WERI-Rb-1 (cell line): ENCODE measurements around the gene MAP4K4.

Experiments
- DNase-seq: peaks from one replicate; pipeline ENCODE4 v3.0.0-alpha.2; 2020
- H3K27ac ChIP-seq: fragments of 250-450 bp; sonication (Bioruptor Pico); 2 replicates; pipeline ENCODE4 v1.5.1; 2020; ENCODE audit warnings: mild to moderate bottlenecking, moderate library complexity
- H3K27me3 ChIP-seq: fragments of 250-450 bp; sonication (Bioruptor Pico); 2 replicates; pipeline ENCODE4 v1.5.1; 2021; ENCODE audit warnings: mild to moderate bottlenecking, low read depth, moderate library complexity; ENCODE audit not compliant: insufficient read depth, severe bottlenecking
- H3K36me3 ChIP-seq: fragments of 250-450 bp; sonication (Bioruptor Pico); 2 replicates; pipeline ENCODE4 v1.5.1; 2020; ENCODE audit warnings: mild to moderate bottlenecking, moderate library complexity
- H3K4me3 ChIP-seq: 2 replicates; pipeline ENCODE4 v1.5.1; 2011; ENCODE audit warnings: low read depth, mild to moderate bottlenecking, control low read depth, low read length
- H3K9me3 ChIP-seq: fragments of 250-450 bp; sonication (Bioruptor Pico); 2 replicates; pipeline ENCODE4 v1.5.1; 2021; ENCODE audit warnings: mild to moderate bottlenecking, moderate library complexity; ENCODE audit not compliant: severe bottlenecking
- TF ChIP-seq, protein P1 (sequence below): IDR thresholded peaks from 2 replicates; pipeline ENCODE4 v1.5.1; 2011; ENCODE audit warnings: low read depth, mild to moderate bottlenecking, control low read depth, inconsistent platforms, low read length

Gene MAP4K4

DNA sequence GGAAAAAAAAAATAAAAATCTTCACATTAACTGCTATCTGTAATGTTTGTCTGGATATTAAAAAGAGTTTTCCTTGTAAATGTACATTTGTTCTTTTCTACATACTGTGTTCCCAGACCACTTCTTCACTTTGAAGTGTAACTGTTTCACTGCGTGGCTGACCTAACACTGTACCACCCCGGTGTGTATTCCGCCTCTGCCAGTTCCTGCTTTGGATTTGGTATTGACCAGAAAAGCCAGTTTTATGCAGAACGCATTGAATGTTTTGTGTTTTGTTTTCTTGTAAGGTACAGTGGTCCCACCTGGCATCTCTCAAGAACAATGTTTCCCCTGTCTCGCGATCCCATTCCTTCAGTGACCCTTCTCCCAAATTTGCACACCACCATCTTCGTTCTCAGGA, 166.0 kb downstream of the MAP4K4 start:
- no peak for DNase-seq
- H3K27me3 ChIP-seq: no peaks in the 10 kb centered on the region
- H3K27ac ChIP-seq: no peak overlapping the region
- TF ChIP-seq, protein P1, sequence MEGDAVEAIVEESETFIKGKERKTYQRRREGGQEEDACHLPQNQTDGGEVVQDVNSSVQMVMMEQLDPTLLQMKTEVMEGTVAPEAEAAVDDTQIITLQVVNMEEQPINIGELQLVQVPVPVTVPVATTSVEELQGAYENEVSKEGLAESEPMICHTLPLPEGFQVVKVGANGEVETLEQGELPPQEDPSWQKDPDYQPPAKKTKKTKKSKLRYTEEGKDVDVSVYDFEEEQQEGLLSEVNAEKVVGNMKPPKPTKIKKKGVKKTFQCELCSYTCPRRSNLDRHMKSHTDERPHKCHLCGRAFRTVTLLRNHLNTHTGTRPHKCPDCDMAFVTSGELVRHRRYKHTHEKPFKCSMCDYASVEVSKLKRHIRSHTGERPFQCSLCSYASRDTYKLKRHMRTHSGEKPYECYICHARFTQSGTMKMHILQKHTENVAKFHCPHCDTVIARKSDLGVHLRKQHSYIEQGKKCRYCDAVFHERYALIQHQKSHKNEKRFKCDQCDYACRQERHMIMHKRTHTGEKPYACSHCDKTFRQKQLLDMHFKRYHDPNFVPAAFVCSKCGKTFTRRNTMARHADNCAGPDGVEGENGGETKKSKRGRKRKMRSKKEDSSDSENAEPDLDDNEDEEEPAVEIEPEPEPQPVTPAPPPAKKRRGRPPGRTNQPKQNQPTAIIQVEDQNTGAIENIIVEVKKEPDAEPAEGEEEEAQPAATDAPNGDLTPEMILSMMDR: no peak
- H3K36me3 ChIP-seq: peaks cover 82% of the 10 kb centered on the region
- no peaks in the 10 kb centered on the region for H3K9me3 ChIP-seq
- no peak overlapping the region for H3K4me3 ChIP-seq

DNA sequence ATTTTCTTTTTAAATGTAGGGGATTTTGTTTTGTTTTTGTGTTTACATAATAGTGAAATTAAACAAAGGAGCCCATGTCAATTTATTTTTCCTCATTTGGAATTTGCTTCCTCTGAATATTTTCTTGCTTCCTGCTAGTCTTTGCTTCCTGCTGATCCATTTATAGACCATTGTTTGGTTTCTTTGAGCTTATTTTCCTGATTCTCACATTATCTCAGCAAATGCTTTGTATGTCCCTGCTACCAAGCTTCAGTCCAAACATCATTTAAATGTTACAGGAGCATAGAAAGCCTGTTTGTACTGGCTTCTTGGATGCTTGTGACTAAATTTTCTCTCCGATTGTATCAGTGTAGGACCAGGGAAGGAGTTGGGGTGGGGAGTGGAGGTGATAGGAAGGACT, 166.9 kb downstream of the MAP4K4 start:
- H3K27me3 ChIP-seq: no peaks in the 10 kb centered on the region
- no peaks in the 10 kb centered on the region for H3K9me3 ChIP-seq
- TF ChIP-seq, protein P1: no peak
- H3K36me3 ChIP-seq: peaks cover 81% of the 10 kb centered on the region
- no peak overlapping the region for H3K27ac ChIP-seq
- H3K4me3 ChIP-seq: no peak overlapping the region
- no peak for DNase-seq

DNA sequence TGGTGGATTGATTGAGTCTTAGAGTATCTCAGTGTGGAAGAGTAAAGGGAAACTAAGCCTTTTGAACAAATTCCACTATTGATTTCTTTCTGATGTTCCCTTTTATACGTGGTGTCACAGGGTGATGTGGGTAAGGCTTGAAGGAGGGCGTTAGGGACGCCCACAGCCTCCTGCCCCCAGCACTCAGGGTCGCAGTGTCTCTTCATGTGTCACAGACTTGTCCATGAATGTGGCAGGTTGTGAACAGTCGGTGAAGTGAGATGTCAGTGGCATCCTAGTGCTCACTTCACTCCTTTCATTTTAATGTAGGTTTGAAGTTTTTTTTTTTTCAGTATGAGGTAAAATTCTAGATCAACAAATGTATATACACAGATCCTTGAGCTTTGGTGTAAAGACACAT, 171.0 kb downstream of the MAP4K4 start:
- Histone ChIP-seq H3K4me3 (no peak overlapping the region), H3K27ac (no peak overlapping the region), H3K9me3 (no peaks in the 10 kb centered on the region), H3K36me3 (peaks cover 88% of the 10 kb centered on the region), H3K27me3 (no peaks in the 10 kb centered on the region)
- TF ChIP-seq, protein P1: no peak
- no peak for DNase-seq

DNA sequence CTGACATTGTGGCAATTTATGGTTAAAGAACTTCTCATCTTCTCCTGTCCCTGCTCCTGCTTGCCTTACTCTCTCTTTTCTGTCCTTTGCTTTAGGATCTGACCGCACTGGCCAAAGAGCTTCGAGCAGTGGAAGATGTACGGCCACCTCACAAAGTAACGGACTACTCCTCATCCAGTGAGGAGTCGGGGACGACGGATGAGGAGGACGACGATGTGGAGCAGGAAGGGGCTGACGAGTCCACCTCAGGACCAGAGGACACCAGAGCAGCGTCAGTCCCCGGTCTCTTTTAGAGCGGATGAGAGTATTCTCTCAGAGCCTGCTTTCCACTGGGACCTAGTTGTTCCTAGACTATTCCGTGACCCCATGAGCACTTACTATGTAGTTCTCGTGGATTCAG, 172.0 kb downstream of the MAP4K4 start:
- Histone ChIP-seq H3K9me3 (no peaks in the 10 kb centered on the region), H3K36me3 (peaks cover 92% of the 10 kb centered on the region), H3K27ac (no peak overlapping the region), H3K4me3 (no peak overlapping the region), H3K27me3 (no peaks in the 10 kb centered on the region)
- TF ChIP-seq, protein P1: no peak
- no peak for DNase-seq

DNA sequence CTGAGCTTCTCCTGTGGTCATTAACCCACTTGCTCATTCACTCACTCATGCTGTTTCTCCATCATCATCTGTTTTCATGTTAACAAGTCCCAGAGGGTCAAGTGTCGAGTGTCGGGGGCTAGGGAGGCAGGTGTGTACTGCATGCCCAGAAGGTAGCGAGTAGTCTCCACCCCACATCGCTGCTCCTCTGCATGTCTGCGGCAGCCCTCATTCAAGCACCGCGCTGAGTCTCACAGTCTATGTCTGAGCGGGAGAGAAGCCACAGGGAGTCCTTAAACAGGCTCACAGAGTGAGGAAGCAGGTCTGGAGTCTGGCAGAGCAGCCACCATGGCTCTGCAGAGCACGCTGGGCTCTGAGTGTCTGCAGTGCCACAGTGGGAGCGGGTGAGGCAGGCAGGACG, 172.9 kb downstream of the MAP4K4 start:
- Histone ChIP-seq H3K27me3 (no peaks in the 10 kb centered on the region), H3K27ac (no peak overlapping the region), H3K9me3 (no peaks in the 10 kb centered on the region), H3K36me3 (peaks cover 92% of the 10 kb centered on the region), H3K4me3 (no peak overlapping the region)
- DNase-seq: no peak
- TF ChIP-seq, protein P1: no peak

DNA sequence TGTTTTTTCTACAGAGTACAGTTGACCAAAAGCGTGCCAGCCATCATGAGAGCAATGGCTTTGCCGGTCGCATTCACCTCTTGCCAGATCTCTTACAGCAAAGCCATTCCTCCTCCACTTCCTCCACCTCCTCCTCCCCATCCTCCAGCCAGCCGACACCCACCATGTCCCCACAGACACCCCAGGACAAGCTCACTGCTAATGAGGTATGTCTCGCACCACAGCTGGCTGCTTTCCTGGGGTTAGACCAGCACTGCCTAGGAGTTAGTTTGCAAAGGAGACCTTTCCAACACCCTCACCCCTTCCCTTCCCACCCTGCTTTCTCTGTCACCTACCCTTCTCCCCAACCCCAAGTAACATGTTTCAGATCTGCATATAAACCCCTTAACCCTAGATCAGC, 174.0 kb downstream of the MAP4K4 start:
- TF ChIP-seq, protein P1: no peak

More for the DNA sequence above, 174.0 kb downstream of the MAP4K4 start:
- no peaks in the 10 kb centered on the region for H3K27me3 ChIP-seq
- no peak overlapping the region for H3K4me3 ChIP-seq
- H3K9me3 ChIP-seq: no peaks in the 10 kb centered on the region
- H3K27ac ChIP-seq: no peak overlapping the region
- H3K36me3 ChIP-seq: peaks cover 93% of the 10 kb centered on the region
- DNase-seq: no peak
